Subcutaneous abdominal adipose tissue (tissue), 5 donors: ENCODE data around the gene ATP4A.

Experiments used
- H3K27ac ChIP-seq: one replicate; pipeline ENCODE4 v1.7.0; 2013; ENCODE audit warnings: low read depth, mild to moderate bottlenecking, inconsistent platforms, low read length, moderate library complexity
- H3K27me3 ChIP-seq, 5 donors: one replicate each; pipeline ENCODE4 v1.7.0; 2013; ENCODE audit warnings: low read length in 5 of 5, inconsistent platforms in 1 of 5; ENCODE audit not compliant: control insufficient read depth in 5 of 5, insufficient read depth in 4 of 5
- H3K36me3 ChIP-seq, 5 donors: one replicate each; pipeline ENCODE4 v1.7.0; 2013; ENCODE audit warnings: low read length in 5 of 5; ENCODE audit not compliant: control insufficient read depth in 5 of 5, insufficient read depth in 5 of 5
- H3K4me1 ChIP-seq, 5 donors: one replicate each; pipeline ENCODE4 v1.7.0; 2013; ENCODE audit warnings: low read length in 5 of 5, mild to moderate bottlenecking in 3 of 5, moderate library complexity in 1 of 5; ENCODE audit not compliant: control insufficient read depth in 5 of 5, insufficient read depth in 5 of 5
- H3K4me3 ChIP-seq, 5 donors: one replicate each; pipeline ENCODE4 v1.7.0; 2013; ENCODE audit warnings: low read length in 5 of 5, low read depth in 1 of 5
- H3K9ac ChIP-seq, 5 donors: one replicate each; pipeline ENCODE4 v1.7.0; 2013; ENCODE audit warnings: low read length in 5 of 5, mild to moderate bottlenecking in 4 of 5, moderate library complexity in 3 of 5
- H3K9me3 ChIP-seq, 5 donors: one replicate each; pipeline ENCODE4 v1.7.0; 2013; ENCODE audit warnings: low read length in 5 of 5; ENCODE audit not compliant: control insufficient read depth in 5 of 5
- donor health status: healthy.
- donor health status: healthy.
- donor health status: healthy.
- donor health status: healthy.
- donor health status: healthy.

The ATP4A gene

DNA sequence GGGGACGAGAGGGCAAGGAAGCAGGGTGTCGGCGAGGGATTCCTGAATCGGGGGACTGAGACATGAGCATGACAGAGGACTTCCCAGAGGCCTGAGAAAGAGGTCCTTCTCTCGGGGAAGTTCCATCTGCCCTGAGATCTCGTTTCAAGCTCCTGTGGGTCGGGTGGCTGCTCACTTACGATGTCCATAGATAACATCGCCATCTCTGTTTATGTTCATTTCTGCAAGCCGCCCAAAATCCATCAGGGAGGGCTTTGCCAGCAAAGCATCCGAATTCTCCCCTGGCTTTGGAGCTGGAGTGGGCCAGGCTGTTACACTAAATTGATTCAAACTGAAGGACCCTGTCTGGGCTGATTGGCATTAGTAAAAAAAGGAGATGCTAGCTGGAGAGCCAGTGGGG, 55.9 kb downstream of the ATP4A start:
- H3K4me3 ChIP-seq, result no peak overlapping the region
- H3K9me3 ChIP-seq, result no peaks in the 10 kb centered on the region
- peaks cover 36 to 53% (median 37%) of the 10 kb centered on the region in 5 donors for H3K27me3 ChIP-seq
- H3K36me3 ChIP-seq, result no peaks in the 10 kb centered on the region
- no peak overlapping the region for H3K27ac ChIP-seq
- no peak overlapping the region for H3K9ac ChIP-seq
- peaks cover 0 to 14% (median 11%) of the 10 kb centered on the region in 5 donors for H3K4me1 ChIP-seq

DNA sequence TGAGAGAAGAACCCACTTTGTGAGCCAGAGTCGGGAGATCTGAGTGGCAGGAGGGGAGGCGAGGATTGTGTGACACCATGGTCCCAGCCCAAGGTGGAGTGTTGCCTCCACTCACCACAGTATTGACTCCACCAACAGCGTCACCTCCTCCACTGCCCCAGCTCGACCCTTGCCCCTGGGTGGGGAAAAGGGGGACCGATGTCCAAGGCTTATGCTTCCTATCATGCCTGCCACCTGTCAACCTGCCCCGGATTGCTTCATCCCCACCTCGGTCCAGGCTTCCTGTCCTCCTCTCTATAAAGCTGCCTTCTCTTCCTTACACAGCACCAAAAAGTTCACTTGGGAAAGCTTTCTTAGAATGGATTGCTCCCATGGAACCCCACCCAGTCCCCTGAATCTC, 57.4 kb downstream of the ATP4A start:
- Histone ChIP-seq H3K4me3 (no peak overlapping the region), H3K27ac (no peak overlapping the region), H3K36me3 (no peaks in the 10 kb centered on the region), H3K27me3 (peaks cover 30 to 42% (median 36%) of the 10 kb centered on the region in 5 donors), H3K4me1 (peaks cover 0 to 14% (median 11%) of the 10 kb centered on the region in 5 donors), H3K9ac (no peak overlapping the region), H3K9me3 (no peaks in the 10 kb centered on the region)

DNA sequence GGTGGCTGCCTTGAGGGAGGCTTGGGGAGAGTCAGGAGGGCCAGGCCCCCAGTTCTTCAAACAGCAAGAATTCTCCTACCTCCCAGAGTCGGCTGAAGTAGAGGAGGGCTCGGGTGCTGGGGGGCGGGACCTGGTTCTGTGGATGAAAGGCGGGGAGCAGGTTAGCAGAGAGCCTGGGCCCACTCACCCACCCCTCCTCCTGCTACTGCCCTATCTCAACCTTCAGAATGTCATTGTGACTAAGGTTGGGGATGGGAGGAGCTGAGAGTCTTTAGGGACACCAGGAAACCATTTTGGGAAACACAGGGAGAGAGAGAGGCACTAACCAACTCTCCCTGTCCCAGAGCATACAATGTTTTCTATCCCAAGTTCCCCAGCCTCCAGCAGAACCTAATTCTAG, 60.7 kb downstream of the ATP4A start:
- Histone ChIP-seq H3K9me3 (no peaks in the 10 kb centered on the region), H3K4me3 (no peak overlapping the region), H3K27ac (no peak overlapping the region), H3K9ac (no peak overlapping the region), H3K27me3 (peaks cover 10 to 30% (median 12%) of the 10 kb centered on the region in 5 donors), H3K36me3 (no peaks in the 10 kb centered on the region), H3K4me1 (no peaks in the 10 kb centered on the region)

DNA sequence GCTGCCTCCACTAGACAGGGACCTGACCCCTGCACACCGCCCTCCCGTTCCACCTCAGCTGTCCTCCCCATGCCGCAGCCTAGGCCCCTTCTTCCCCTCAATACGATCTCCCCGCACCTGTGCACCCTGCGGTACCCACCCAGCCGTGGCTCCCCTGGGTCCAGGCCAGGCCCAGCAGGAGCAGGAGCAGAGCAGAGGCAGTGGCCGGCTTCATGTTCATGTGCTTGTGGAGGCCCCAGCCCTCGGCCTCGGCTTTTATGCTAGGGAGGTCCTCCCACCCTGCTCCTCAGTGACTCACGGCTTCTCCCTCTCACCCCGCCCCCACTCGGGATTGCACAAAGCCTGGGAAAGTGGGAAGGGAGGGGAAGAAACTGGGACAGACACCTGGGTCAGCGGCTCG, 61.8 kb downstream of the ATP4A start:
- no peaks in the 10 kb centered on the region for H3K36me3 ChIP-seq
- no peak overlapping the region for H3K27ac ChIP-seq
- H3K9me3 ChIP-seq, result no peaks in the 10 kb centered on the region
- H3K27me3 ChIP-seq, result peaks cover 6 to 20% (median 8%) of the 10 kb centered on the region in 5 donors
- no peak overlapping the region for H3K4me3 ChIP-seq
- no peaks in the 10 kb centered on the region for H3K4me1 ChIP-seq
- no peak overlapping the region for H3K9ac ChIP-seq

DNA sequence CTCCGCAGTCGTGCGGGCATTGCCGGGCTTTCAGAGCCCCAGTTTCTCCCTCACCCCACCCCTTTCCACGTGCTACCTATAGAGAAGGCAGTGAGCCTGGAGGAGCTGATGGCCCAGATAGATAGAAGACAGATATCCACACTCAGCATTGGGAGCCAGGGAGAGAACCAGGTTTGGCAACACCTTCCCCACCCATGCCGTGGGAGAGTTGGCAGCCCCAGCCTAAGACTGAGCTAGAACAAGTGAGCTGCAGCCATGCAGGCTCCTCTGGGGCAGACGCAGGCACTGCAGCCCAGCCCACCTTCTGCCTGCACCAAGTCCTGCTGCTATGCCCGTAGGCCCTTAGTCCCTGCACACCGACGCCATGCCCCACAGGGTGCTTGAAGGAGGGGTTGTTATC, 62.8 kb downstream of the ATP4A start:
- H3K27ac ChIP-seq, result no peak overlapping the region
- H3K9ac ChIP-seq, result no peak overlapping the region
- H3K4me3 ChIP-seq, result no peak overlapping the region
- no peaks in the 10 kb centered on the region for H3K9me3 ChIP-seq
- no peaks in the 10 kb centered on the region for H3K36me3 ChIP-seq
- peaks cover 0 to 18% (median 8%) of the 10 kb centered on the region in 5 donors for H3K27me3 ChIP-seq
- H3K4me1 ChIP-seq, result peaks cover 0 to 1% (median 0%) of the 10 kb centered on the region in 5 donors
